GM10248 (cell line): ENCODE results near the gene CNNM3.
"Not testable (repeated sequence)": the region's sequence is repeated elsewhere in the genome, so short reads cannot be mapped to it uniquely, and the experiment has no call there.

Experiments
- CTCF ChIA-PET: fragments of 300-600 bp; sonication (Branson Sonifier 250); formaldehyde crosslinking; extraction: SDS; loops from one replicate; lab custom pipeline; 2021; ENCODE audit warnings: antibody characterized with exemption; lab: Yijun Ruan, JAX
- POLR2A ChIA-PET: fragments of 350-650 bp; sonication (Branson Sonifier 250); formaldehyde crosslinking; extraction: SDS; loops from one replicate; lab custom pipeline; 2020; ENCODE audit warnings: antibody characterized with exemption; lab: Yijun Ruan, JAX
- DNase-seq: peaks from one replicate; pipeline ENCODE4 v3.0.0; 2012; ENCODE audit errors: extremely low spot score
- TF ChIP-seq, protein P1 (sequence below): IDR thresholded peaks from 2 replicates; pipeline ENCODE4 v1.5.1; 2012; ENCODE audit warnings: mild to moderate bottlenecking, low read depth; ENCODE audit errors: extremely low read depth, missing control alignments, control extremely low read depth

Gene CNNM3

DNA sequence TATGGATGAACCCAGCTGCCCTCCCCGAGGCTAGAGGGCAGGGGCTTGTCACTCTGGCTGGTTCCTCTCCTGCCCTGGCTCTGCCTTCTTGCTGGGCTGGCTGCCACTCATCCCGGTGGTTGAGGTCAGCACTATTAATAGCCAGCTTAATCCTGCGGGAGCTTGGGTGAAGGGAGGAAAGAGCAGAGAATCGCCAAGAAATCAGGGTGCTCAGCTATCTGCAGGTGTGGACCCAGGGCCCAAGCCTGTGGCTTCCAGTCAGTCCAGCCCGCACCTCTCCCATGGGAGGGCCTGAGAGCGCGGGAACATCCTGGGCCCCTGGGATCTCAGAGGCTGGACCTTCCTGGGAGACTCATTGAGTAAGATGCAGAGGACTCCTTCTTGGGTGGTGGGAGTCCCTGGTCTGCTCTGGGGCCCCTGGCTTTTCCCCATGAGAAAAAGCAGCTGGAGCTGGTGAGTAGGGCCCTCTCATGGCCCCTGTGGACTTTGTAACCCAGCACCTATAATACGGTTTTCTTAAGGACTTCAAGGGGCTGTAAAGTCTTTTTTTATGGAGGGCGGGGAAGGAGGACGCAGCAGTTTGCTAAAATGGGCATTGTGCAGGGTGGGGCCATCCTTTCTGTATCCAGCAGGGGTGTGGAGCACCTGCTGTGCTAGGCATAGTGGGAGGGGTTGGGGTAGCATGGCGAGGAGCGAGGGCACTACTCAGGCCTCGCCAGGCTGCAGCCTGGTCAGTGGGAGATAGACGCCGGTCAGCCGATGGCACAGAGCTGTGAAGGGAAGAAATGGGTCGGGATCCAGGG is 27.4 kb upstream of the CNNM3 start:
- DNase-seq = no peak
- POLR2A ChIA-PET = no interaction called here
- CTCF ChIA-PET = interaction anchor here (1.6 to 1.8 kb wide), 3 partner anchors 12 to 28 kb away, joined by 3 to 7 read pairs (median 5); partner anchors contain the start of gene CNNM3

DNA sequence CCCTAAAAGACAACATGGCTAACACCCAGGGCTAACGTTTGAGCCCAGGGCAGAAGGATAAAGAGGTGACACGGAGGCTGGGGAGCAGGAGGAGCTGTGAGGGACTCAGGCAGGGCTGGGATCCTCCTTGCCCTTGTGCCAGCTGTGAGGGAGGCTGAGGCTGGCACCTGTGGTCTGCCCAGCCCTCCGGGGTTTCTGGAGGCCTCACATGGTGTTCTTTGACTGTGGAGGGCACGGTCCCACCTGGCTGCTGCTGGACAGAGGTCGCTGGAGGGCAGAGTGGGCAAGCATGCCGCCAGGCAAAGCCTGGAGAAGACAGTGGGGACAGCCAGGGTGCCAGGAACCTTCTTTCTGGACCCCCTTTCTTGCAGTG is 26.8 kb upstream of the CNNM3 start:
- CTCF ChIA-PET = no interaction called here
- POLR2A ChIA-PET = no interaction called here
- no peak for DNase-seq
- TF ChIP-seq, protein P1, sequence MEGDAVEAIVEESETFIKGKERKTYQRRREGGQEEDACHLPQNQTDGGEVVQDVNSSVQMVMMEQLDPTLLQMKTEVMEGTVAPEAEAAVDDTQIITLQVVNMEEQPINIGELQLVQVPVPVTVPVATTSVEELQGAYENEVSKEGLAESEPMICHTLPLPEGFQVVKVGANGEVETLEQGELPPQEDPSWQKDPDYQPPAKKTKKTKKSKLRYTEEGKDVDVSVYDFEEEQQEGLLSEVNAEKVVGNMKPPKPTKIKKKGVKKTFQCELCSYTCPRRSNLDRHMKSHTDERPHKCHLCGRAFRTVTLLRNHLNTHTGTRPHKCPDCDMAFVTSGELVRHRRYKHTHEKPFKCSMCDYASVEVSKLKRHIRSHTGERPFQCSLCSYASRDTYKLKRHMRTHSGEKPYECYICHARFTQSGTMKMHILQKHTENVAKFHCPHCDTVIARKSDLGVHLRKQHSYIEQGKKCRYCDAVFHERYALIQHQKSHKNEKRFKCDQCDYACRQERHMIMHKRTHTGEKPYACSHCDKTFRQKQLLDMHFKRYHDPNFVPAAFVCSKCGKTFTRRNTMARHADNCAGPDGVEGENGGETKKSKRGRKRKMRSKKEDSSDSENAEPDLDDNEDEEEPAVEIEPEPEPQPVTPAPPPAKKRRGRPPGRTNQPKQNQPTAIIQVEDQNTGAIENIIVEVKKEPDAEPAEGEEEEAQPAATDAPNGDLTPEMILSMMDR = no peak

More for the DNA sequence above, 27.4 kb upstream of the CNNM3 start:
- TF ChIP-seq, protein P1 = no peak

DNA sequence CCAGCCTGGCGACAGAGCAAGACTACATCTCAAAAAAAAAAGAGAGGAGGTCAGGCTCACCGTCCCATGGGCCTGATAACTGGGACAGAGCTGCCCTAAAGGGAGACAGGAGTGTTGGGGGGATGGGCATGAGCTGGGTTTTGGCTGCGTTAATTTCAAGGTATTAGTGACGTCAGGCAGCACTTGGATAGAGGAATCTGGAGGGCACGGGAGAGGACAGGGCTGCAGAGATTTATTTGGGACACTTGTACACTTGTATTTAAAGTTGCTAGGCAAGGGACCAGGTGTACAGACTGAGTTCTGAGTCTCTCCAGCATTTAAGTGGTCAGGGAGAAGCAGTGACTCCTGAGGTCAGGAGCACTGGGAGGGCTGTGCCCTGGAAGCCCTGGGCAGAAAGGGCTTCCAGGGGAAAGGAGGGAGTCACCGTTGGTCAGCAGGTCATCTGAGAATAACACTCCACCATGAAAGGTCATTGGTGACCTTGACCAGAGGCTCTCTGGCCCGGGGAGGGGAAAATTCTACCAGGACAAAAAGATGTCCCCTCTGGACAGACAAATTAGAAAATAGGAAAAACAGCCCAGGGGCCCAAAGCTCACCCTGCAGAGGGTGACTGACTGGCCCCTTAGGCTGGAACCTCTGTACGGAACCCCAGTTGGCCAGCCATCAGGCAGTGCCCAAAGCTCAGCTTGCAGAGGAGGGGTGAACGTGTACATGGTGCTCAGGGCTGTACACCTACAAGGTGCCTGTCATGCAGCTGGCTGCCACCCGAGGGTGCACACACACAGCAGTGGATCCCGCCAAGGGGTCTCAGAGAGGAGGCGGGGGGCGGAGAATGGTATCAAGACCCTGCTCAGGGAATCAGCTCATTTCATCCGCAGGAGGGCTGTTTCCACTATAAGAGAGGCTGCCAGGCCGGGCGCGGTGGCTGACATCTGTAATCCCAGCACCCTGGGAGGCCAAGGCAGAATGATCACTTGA is 23.0 kb upstream of the CNNM3 start:
- TF ChIP-seq, protein P1 = no peak
- ChIA-PET CTCF (interaction anchor here (1.3 to 1.6 kb wide), 2 partner anchors 10 to 32 kb away, joined by 3 to 4 read pairs; partner anchors contain the start of gene CNNM4), POLR2A (interaction anchor here (0.6 to 0.7 kb wide), 3 partner anchors 12 to 1125 kb away, joined by 3 read pairs; no protein-coding TSS in a partner anchor)
- DNase-seq = no peak

DNA sequence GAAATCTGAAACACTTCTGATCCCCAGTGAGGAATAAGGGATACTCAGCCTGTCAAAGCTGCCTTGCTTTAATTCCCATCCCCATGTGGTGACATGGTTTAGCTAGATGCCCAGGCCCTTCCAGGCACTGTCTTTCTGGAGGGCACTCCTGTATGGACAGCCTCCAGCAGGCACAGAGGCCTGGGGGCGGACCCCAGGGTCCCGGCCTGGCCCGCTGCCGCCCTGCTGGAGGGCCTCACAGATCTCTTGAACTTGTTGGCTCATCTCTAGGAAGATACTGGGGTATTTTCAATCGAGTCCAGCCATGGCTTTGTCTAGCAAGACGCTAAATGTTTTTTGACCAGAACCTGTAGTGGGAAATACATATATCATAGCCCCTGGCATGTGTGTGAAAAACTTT is 21.0 kb upstream of the CNNM3 start:
- CTCF ChIA-PET = no interaction called here
- POLR2A ChIA-PET = interaction anchor here (0.5 kb wide), 1 partner anchor 29 kb away, joined by 3 read pairs; no protein-coding TSS in a partner anchor
- no peak for DNase-seq
- TF ChIP-seq, protein P1 = no peak

DNA sequence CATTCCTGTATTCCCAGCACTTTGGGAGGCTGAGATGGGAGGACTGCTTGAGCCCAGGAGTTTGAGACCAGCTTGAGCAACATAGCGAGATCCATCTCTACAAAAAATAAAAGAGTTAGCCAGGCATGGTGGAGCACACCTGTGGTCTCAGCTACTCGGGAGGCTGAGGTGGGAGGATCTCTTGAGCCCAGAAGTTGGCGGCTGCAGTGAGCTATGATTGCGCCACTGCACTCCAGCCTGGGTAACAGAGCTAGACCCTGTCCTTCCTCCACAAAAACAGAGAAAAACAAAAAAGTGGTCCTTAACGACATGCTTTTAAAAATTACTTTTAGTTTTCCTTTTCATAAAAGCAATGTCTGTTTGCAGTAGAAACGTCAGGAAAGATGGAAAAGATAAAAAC is 19.6 kb upstream of the CNNM3 start:
- CTCF ChIA-PET = interaction anchor here (1.0 to 5.3 kb wide), 4 partner anchors 10 to 34 kb away, joined by 3 to 53 read pairs (median 6); partner anchors contain the start of genes CNNM3 and CNNM4
- POLR2A ChIA-PET, DNase-seq: not testable (repeated sequence)

DNA sequence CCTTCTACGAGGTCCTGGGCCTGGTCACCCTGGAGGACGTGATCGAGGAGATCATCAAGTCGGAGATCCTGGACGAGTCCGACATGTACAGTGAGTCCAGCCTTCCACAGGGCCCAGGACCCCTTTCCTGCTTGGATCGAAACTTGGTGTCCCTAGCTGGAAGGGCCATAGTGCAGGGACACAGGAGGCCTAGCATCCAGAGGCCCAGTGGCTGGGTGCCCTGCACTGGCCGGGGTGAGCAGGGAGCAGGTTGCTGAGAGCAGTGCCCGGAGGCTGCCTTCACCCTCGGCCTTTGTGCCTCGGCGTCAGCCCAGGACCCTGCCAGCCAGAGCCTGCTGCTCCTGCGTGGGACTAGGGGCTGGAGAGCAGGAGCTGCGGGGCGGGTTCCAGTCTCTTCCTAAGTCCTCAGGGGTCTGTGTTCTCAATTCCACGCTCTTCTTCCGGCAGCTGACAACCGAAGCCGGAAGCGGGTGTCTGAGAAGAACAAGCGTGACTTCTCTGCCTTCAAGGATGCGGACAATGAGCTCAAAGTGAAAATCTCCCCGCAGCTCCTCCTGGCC is 18.9 kb upstream of the CNNM3 start:
- ChIA-PET POLR2A (no interaction called here), CTCF (interaction anchor here (1.0 to 5.3 kb wide), 5 partner anchors 9 to 34 kb away, joined by 3 to 53 read pairs (median 7); partner anchors contain the start of genes CNNM3 and CNNM4)
- TF ChIP-seq, protein P1 = no peak
- no peak for DNase-seq
